Hepatocyte (in vitro differentiated cells): ENCODE data around the gene HHAT.

Experiments used
- CTCF ChIP-seq: fragments of 200-600 bp; sonication (generic); IDR thresholded peaks from 2 replicates; pipeline ENCODE4 v1.5.1; 2016; ENCODE audit warnings: antibody characterized with exemption, mild to moderate bottlenecking; ENCODE audit not compliant: poor library complexity
- EZH2 ChIP-seq: fragments of 200-600 bp; sonication (generic); IDR thresholded peaks from 2 replicates; pipeline ENCODE4 v1.6.1; 2016; ENCODE audit warnings: antibody characterized with exemption, mild to moderate bottlenecking, borderline replicate concordance
- EZH2phosphoT487 ChIP-seq: fragments of 200-600 bp; sonication (generic); IDR thresholded peaks from one replicate; pipeline ENCODE4 v1.6.1; 2018; ENCODE audit warnings: antibody characterized with exemption, mild to moderate bottlenecking, low read depth, moderate library complexity; ENCODE audit not compliant: unreplicated experiment, severe bottlenecking

- TF ChIP-seq CTCF (no peak), EZH2 (no peak), EZH2phosphoT487 (no peak)
Observed at GRCh38 chr1:210692796-210693195, 364.1 kb downstream of the HHAT start.
